B cell (primary cell): Measurements from ENCODE around the gene RSPH9. TPM values are rescaled to one million over a fixed set of nuclear protein-coding genes. Genes with fewer than 3 reads are reported as not detected.

ENCODE experiments used
- ATAC-seq: fragments of 200-7000 bp; cut with Tn5 transposase; one replicate; pipeline ENCODE4 v1.10.0; 2021; ENCODE audit warnings: low read depth, mild to moderate bottlenecking, moderate number of reproducible peaks, moderate library complexity
- CTCF ChIA-PET: fragments of 350-600 bp; sonication (Branson Sonifier 250); formaldehyde crosslinking; loops from one replicate; lab custom pipeline; 2021; ENCODE audit warnings: antibody characterized with exemption, inconsistent platforms; lab: Charles Lee
- POLR2A ChIA-PET: fragments of 350-600 bp; sonication (Branson Sonifier 250); formaldehyde crosslinking; loops from one replicate; lab custom pipeline; 2021; ENCODE audit warnings: antibody characterized with exemption; lab: Charles Lee
- DNase-seq: peaks from one replicate; pipeline ENCODE4 v3.0.0; 2013
- H2AFZ ChIP-seq: 2 replicates; pipeline ENCODE4 v1.6.1; 2012; ENCODE audit warnings: mild to moderate bottlenecking, low read depth, low read length; ENCODE audit not compliant: insufficient read depth, poor library complexity, severe bottlenecking
- H3K27ac ChIP-seq, 2 donors: 1 replicate in 1 of 2; 2 replicates in 1 of 2; pipeline ENCODE4 v1.5.1; 2012 to 2013; ENCODE audit warnings: low read length in 2 of 2, mild to moderate bottlenecking in 2 of 2, moderate library complexity in 1 of 2
- H3K27me3 ChIP-seq, 4 experiments: fragments of 200-600 bp in 1 of 4; sonication (generic) in 1 of 4; replicated peaks in 1 of 4; 1 replicate in 2 of 4; 2 replicates in 2 of 4; pipeline versions ENCODE4 v1.6.1 to v1.7.0; 2013 to 2016; ENCODE audit warnings: low read length in 3 of 4, mild to moderate bottlenecking in 2 of 4, mixed read lengths in 1 of 4, moderate library complexity in 1 of 4; ENCODE audit not compliant: insufficient read depth in 4 of 4, control insufficient read depth in 3 of 4; ENCODE audit errors: control extremely low read depth in 1 of 4
- H3K36me3 ChIP-seq, 2 experiments: replicated peaks in 1 of 2; 1 replicate in 1 of 2; 2 replicates in 1 of 2; pipeline versions ENCODE4 v1.6.1 to v1.7.1; 2013; ENCODE audit warnings: low read length in 1 of 2; ENCODE audit not compliant: insufficient read depth in 2 of 2, control insufficient read depth in 1 of 2; ENCODE audit errors: control extremely low read depth in 1 of 2, extremely low read depth in 1 of 2
- H3K4me1 ChIP-seq, 2 donors: fragments of 200-600 bp in 1 of 2; sonication (generic) in 1 of 2; 1 replicate in 1 of 2; 2 replicates in 1 of 2; pipeline versions ENCODE4 v1.5.1 to v1.6.1; 2013 to 2017; ENCODE audit warnings: low read length in 2 of 2; ENCODE audit not compliant: control insufficient read depth in 2 of 2, insufficient read depth in 2 of 2
- H3K4me2 ChIP-seq: replicated peaks from 2 replicates; pipeline ENCODE3; 2012; ENCODE audit warnings: mild to moderate bottlenecking, low read depth, low read length; ENCODE audit not compliant: poor library complexity, severe bottlenecking
- H3K4me3 ChIP-seq, 5 experiments: fragments of 200-600 bp in 1 of 5; sonication (generic) in 1 of 5; 1 replicate in 3 of 5; 2 replicates in 2 of 5; pipeline versions ENCODE4 v1.5.1 to v1.7.0; 2011 to 2016; ENCODE audit warnings: low read length in 4 of 5, mild to moderate bottlenecking in 4 of 5, low read depth in 2 of 5, control low read depth in 1 of 5, moderate library complexity in 1 of 5; ENCODE audit not compliant: insufficient read depth in 1 of 5; ENCODE audit errors: control extremely low read depth in 1 of 5, extremely low read depth in 1 of 5
- H3K79me2 ChIP-seq: fragments of 200-600 bp; sonication (generic); one replicate; pipeline ENCODE4 v1.6.0; 2016; ENCODE audit warnings: low read length; ENCODE audit not compliant: control insufficient read depth, insufficient read depth
- H3K9ac ChIP-seq: fragments of 200-600 bp; sonication (generic); 2 replicates; pipeline ENCODE4 v1.6.1; 2017; ENCODE audit warnings: mild to moderate bottlenecking, low read length, moderate library complexity
- H3K9me3 ChIP-seq, 3 donors: one replicate each; pipeline versions ENCODE4 v1.6.1 to v1.7.1; 2013; ENCODE audit warnings: low read length in 2 of 3; ENCODE audit not compliant: control insufficient read depth in 2 of 3, insufficient read depth in 1 of 3; ENCODE audit errors: control extremely low read depth in 1 of 3
- H4K20me1 ChIP-seq: 2 replicates; pipeline ENCODE4 v1.6.0; 2012; ENCODE audit warnings: mild to moderate bottlenecking, low read length; ENCODE audit not compliant: insufficient read depth, control insufficient read depth, poor library complexity, severe bottlenecking
- H3K27ac Mint-ChIP-seq: one replicate; pipeline ENCODE4 v1.8.0; 2021; ENCODE audit warnings: mixed read lengths
- H3K27me3 Mint-ChIP-seq: one replicate; pipeline ENCODE4 v1.8.0; 2021; ENCODE audit warnings: mixed read lengths
- H3K4me1 Mint-ChIP-seq: one replicate; pipeline ENCODE4 v1.8.0; 2021; ENCODE audit warnings: mixed read lengths
- H3K4me3 Mint-ChIP-seq: one replicate; pipeline ENCODE4 v1.8.0; 2021; ENCODE audit warnings: mixed read lengths
- H3K9me3 Mint-ChIP-seq: one replicate; pipeline ENCODE4 v1.8.0; 2022; ENCODE audit warnings: mixed read lengths; ENCODE audit not compliant: insufficient read depth
- CTCF ChIP-seq: fragments of 200-600 bp; IDR thresholded peaks from one replicate; pipeline ENCODE4 v1.8.0; 2022; ENCODE audit warnings: antibody characterized with exemption, mild to moderate bottlenecking
- EZH2 ChIP-seq: IDR thresholded peaks from 2 replicates; pipeline ENCODE4 v1.6.1; 2012; ENCODE audit warnings: borderline replicate concordance, low read depth, mild to moderate bottlenecking, moderate library complexity, low read length; ENCODE audit not compliant: insufficient read depth, poor library complexity, severe bottlenecking
- WGBS: methylation state at CpG from one replicate; pipeline ENCODE4 v1.1.5; 2013; ENCODE audit warnings: missing lambda C conversion rate; ENCODE audit not compliant: insufficient coverage; 5-methylcytosine and 5-hydroxymethylcytosine counted together
- intact Hi-C: fragments of 100-400 bp; cut with micrococcal nuclease; formaldehyde crosslinking; loops from one replicate; pipeline ENCODE4 v1.10.0; 2022
- polyA plus RNA-seq: library from polyadenylated mRNA; depleted of rRNA; stranded (reverse); fragments of >200 nt; gene quantifications from 2 replicates; pipeline ENCODE4 v1.2.3, GENCODE V29; 2012
- total RNA-seq, 2 donors: library from RNA; stranded (reverse); fragments of 120-200 nt in 1 of 2; gene quantifications; 1 replicate in 1 of 2; 2 replicates in 1 of 2; pipeline versions ENCODE4 v1.2.3 to v1.2.4, GENCODE V29; 2013 to 2022

Gene RSPH9
- total and polyA plus RNA-seq, 2 donors (not counting 1 experiment from before 2014, with no cell fraction given), result 0.04 TPM; not detected in 1

- Mint-ChIP-seq H3K4me1 (peaks cover 46% of the 10 kb centered on the region), H3K4me3 (peak overlapping the region; percentile 60), H3K9me3 (no peaks in the 10 kb centered on the region), H3K27ac (peak overlapping the region; percentile 80), H3K27me3 (no peaks in the 10 kb centered on the region)
- ATAC-seq, result peak; percentile 38
- Histone ChIP-seq H3K36me3 (no peaks in the 10 kb centered on the region), H3K4me3 (peak overlapping the region in 3 of 5 experiments; percentile 4 to 34 (median 33)), H3K27ac (peak overlapping the region; percentile 60 to 71), H3K9ac (peak overlapping the region; percentile 6), H3K4me1 (peaks cover 39 to 51% of the 10 kb centered on the region in 2 donors), H3K9me3 (peaks cover 0 to 18% (median 0%) of the 10 kb centered on the region in 3 donors), H3K4me2 (peak overlapping the region; percentile 54), H3K79me2 (no peaks in the 10 kb centered on the region), H3K27me3 (peaks cover 0 to 8% (median 2%) of the 10 kb centered on the region in 4 experiments), H4K20me1 (no peaks in the 10 kb centered on the region), H2AFZ (no peak overlapping the region)
- ChIA-PET CTCF (interaction anchor here (0.7 to 2.8 kb wide), 10 partner anchors 9 to 360 kb away, joined by 3 to 19 read pairs (median 5); no protein-coding TSS in a partner anchor), POLR2A (interaction anchor here (0.6 to 1.5 kb wide), 8 partner anchors 8 to 538 kb away, joined by 3 to 5 read pairs (median 4); partner anchors contain the start of gene GTPBP2)
- WGBS, result 54% methylated on average over 3 of the region's 9 CpGs
- intact Hi-C loops, result loop anchor here (1.0 kb wide), 1 partner anchor 8 kb away; no protein-coding TSS in a partner anchor
- DNase-seq, result no peak
- TF ChIP-seq CTCF (no peak), EZH2 (no peak)
Measured at GRCh38 chr6:43714311-43715055, 69.6 kb downstream of the RSPH9 start.
